ENCODE results near the gene GRK4. TPM values are rescaled to one million over a fixed set of nuclear protein-coding genes. Genes with fewer than 3 reads are reported as not detected.
"Not testable (repeated sequence)": the region's sequence is repeated elsewhere in the genome, so short reads cannot be mapped to it uniquely, and the experiment has no call there.

Gene GRK4
- total RNA-seq, 4 donors from 2014 or later: 7.6 to 10.8 (median 9.1) TPM

DNA sequence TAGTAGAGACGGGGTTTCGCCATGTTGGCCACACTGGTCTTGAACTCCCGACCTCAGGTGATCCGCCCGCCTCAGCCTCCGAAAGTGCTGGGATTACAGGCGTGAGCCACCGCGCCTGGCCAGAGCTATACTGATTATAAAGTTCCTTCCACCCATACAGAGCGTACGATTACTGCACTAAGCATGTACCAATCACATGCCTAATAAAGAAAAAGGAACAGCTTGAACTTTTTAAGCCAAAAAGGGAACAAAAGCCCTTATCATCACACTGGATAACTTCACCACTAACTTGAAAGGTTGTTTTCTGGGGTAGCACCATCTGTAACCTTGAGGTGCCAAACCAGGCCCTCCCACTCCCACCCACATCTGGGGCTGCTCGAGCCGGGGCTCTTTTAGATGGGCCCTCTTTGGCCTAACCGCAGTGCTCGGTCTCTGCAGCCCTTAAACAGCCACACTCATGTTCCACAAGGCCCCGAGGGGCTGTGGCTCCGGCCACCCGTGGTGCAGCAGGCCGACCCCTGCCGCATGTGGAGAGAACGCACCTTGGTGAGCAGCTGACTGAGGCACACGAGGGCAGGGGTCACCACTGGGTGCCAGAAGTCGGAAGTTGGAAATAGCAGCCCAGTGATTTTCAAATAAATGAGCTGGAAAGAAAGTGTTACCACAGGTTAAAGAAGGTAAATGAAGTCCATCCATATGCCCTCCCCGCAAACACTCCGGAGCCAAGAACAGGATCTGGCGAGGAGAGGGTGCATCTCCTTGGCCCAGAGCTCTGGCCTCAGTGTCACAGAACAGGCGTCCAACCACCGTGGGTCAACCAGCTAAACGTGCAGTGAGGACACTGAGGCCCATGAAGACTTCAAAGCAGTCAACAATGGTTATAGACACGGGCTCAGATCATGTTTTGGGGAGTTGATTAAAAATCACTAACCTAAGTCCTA is 18.5 kb upstream of the GRK4 start:
- 92 to 94% methylated on average over 30 of the region's 30 CpGs for WGBS, 2 donors
- peaks cover 13 to 15% of the 10 kb centered on the region in 2 donors for H3K4me1 ChIP-seq
- TF ChIP-seq POLR2A (IDR thresholded peaks at IDR 0.05) (no peak), CTCF (IDR thresholded peaks at IDR 0.05) (no peak)
- no peak overlapping the region for H3K27ac ChIP-seq
- no peaks in the 10 kb centered on the region for H3K27me3 ChIP-seq
- DNase-seq: no peak
- no peak overlapping the region for H3K4me3 ChIP-seq (replicated peaks in 1 of 3)
- H3K36me3 ChIP-seq: peaks cover 82 to 86% of the 10 kb centered on the region in 2 donors
- no peaks in the 10 kb centered on the region for H3K9me3 ChIP-seq
- intact Hi-C loops (cut with DNase I): no loop called here

- H3K4me3 ChIP-seq (replicated peaks in 1 of 3); intact Hi-C loops (cut with DNase I); H3K4me1 ChIP-seq; DNase-seq; H3K27me3 ChIP-seq; H3K9me3 ChIP-seq; H3K27ac ChIP-seq: not testable (repeated sequence)
- WGBS, 2 donors: 89 to 91% methylated on average over 26 to 27 of the region's 30 CpGs
- peaks cover 83 to 92% of the 10 kb centered on the region in 2 donors for H3K36me3 ChIP-seq
Observed at GRCh38 chr4:2945619-2946604, 17.5 kb upstream of the GRK4 start.

GRCh38 chr4:2946812-2947600 is 16.4 kb upstream of the GRK4 start:
- intact Hi-C loops (cut with DNase I): no loop called here

DNA sequence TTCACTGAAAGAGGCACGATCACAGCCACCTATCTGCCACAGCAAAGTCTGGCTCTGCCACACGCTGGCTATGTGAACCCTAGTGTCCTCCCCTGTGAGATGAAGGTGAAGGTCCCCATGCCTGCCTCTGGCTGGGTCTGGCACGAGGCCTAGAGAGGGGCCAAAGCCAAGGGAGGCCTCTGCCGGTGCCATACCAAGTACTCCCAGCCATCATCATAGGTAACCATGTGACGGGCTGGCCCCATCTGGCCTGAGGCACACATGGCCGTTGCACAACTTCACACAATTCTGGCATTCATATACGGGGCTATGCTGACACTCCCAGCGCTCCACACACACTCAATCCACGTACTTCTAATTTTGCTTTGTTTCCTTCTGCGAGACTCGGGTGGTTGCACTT is 15.4 kb upstream of the GRK4 start:
- no peak for DNase-seq
- H3K27me3 ChIP-seq: no peaks in the 10 kb centered on the region
- no peaks in the 10 kb centered on the region for H3K9me3 ChIP-seq
- TF ChIP-seq CTCF (IDR thresholded peaks at IDR 0.05) (no peak), POLR2A (IDR thresholded peaks at IDR 0.05) (no peak)
- peaks cover 86 to 94% of the 10 kb centered on the region in 2 donors for H3K36me3 ChIP-seq
- H3K4me3 ChIP-seq (replicated peaks in 1 of 3): no peak overlapping the region
- H3K27ac ChIP-seq: no peak overlapping the region
- intact Hi-C loops (cut with DNase I): no loop called here
- WGBS, 2 donors: 86 to 88% methylated on average over 10 to 11 of the region's 11 CpGs
- no peaks in the 10 kb centered on the region for H3K4me1 ChIP-seq

More at GRCh38 chr4:2946812-2947600, 16.4 kb upstream of the GRK4 start:
- peaks cover 83 to 94% of the 10 kb centered on the region in 2 donors for H3K36me3 ChIP-seq
- H3K27ac ChIP-seq: no peak overlapping the region
- DNase-seq: no peak
- H3K4me1 ChIP-seq: no peaks in the 10 kb centered on the region
- TF ChIP-seq CTCF (IDR thresholded peaks at IDR 0.05): no peak
- TF ChIP-seq POLR2A (IDR thresholded peaks at IDR 0.05): no peak
- H3K4me3 ChIP-seq (replicated peaks in 1 of 3): no peak overlapping the region
- 77 to 82% methylated on average over 19 of the region's 19 CpGs for WGBS, 2 donors
- H3K9me3 ChIP-seq: no peaks in the 10 kb centered on the region
- H3K27me3 ChIP-seq: no peaks in the 10 kb centered on the region
